Measurements from ENCODE around the gene PRDM1.

The PRDM1 gene

DNA sequence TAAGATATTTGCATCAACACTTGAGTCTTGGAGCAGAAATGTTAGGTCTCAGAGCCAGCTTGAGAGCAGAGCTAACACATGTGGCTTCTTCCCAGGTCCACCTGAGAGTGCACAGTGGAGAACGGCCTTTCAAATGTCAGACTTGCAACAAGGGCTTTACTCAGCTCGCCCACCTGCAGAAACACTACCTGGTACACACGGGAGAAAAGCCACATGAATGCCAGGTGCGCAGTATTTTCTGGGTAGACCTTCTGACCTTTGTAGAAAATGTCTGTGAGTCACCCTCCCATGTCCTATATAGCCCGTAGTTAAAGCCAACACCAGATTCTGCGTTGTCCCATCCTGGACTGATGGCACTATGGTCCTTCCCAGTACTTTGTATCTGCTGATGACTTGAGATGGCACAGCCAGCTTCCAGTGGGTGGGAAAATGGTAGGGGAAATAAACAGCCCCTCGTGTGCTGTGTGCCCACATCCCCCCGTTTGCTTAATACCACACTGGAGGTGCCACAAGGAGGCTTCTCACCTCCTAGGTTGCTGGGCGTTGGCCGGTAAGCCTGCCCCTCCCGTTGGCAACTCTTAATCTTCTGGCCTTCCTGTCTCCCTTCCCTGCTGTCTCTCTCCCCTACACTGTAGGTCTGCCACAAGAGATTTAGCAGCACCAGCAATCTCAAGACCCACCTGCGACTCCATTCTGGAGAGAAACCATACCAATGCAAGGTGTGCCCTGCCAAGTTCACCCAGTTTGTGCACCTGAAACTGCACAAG, 20.3 kb downstream of the PRDM1 start:
- TF ChIP-seq, protein P1, sequence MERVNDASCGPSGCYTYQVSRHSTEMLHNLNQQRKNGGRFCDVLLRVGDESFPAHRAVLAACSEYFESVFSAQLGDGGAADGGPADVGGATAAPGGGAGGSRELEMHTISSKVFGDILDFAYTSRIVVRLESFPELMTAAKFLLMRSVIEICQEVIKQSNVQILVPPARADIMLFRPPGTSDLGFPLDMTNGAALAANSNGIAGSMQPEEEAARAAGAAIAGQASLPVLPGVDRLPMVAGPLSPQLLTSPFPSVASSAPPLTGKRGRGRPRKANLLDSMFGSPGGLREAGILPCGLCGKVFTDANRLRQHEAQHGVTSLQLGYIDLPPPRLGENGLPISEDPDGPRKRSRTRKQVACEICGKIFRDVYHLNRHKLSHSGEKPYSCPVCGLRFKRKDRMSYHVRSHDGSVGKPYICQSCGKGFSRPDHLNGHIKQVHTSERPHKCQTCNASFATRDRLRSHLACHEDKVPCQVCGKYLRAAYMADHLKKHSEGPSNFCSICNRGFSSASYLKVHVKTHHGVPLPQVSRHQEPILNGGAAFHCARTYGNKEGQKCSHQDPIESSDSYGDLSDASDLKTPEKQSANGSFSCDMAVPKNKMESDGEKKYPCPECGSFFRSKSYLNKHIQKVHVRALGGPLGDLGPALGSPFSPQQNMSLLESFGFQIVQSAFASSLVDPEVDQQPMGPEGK (CRISPR knock-in tag; IDR thresholded peaks at IDR 0.05; ENCODE audit: borderline replicate concordance), result no peak
- no peak for ATAC-seq

DNA sequence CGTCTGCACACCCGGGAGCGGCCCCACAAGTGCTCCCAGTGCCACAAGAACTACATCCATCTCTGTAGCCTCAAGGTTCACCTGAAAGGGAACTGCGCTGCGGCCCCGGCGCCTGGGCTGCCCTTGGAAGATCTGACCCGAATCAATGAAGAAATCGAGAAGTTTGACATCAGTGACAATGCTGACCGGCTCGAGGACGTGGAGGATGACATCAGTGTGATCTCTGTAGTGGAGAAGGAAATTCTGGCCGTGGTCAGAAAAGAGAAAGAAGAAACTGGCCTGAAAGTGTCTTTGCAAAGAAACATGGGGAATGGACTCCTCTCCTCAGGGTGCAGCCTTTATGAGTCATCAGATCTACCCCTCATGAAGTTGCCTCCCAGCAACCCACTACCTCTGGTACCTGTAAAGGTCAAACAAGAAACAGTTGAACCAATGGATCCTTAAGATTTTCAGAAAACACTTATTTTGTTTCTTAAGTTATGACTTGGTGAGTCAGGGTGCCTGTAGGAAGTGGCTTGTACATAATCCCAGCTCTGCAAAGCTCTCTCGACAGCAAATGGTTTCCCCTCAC, 21.0 kb downstream of the PRDM1 start:
- ATAC-seq, result no peak
- no peak for TF ChIP-seq BACH2 (CRISPR knock-in tag; IDR thresholded peaks at IDR 0.05; ENCODE audit: borderline replicate concordance)
- no peak for TF ChIP-seq ESRRG (CRISPR knock-in tag; IDR thresholded peaks at IDR 0.05)
- TF ChIP-seq ZC3H10 (CRISPR knock-in tag; IDR thresholded peaks at IDR 0.05), result no peak
- TF ChIP-seq, protein P2, sequence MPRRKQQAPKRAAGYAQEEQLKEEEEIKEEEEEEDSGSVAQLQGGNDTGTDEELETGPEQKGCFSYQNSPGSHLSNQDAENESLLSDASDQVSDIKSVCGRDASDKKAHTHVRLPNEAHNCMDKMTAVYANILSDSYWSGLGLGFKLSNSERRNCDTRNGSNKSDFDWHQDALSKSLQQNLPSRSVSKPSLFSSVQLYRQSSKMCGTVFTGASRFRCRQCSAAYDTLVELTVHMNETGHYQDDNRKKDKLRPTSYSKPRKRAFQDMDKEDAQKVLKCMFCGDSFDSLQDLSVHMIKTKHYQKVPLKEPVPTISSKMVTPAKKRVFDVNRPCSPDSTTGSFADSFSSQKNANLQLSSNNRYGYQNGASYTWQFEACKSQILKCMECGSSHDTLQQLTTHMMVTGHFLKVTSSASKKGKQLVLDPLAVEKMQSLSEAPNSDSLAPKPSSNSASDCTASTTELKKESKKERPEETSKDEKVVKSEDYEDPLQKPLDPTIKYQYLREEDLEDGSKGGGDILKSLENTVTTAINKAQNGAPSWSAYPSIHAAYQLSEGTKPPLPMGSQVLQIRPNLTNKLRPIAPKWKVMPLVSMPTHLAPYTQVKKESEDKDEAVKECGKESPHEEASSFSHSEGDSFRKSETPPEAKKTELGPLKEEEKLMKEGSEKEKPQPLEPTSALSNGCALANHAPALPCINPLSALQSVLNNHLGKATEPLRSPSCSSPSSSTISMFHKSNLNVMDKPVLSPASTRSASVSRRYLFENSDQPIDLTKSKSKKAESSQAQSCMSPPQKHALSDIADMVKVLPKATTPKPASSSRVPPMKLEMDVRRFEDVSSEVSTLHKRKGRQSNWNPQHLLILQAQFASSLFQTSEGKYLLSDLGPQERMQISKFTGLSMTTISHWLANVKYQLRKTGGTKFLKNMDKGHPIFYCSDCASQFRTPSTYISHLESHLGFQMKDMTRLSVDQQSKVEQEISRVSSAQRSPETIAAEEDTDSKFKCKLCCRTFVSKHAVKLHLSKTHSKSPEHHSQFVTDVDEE (CRISPR knock-in tag; IDR thresholded peaks at IDR 0.05), result no peak
- TF ChIP-seq TOX (CRISPR knock-in tag; IDR thresholded peaks at IDR 0.05; ENCODE audit: borderline replicate concordance), result no peak
- TF ChIP-seq OSR1 (CRISPR knock-in tag; IDR thresholded peaks at IDR 0.05), result no peak
- TF ChIP-seq ZFP3 (CRISPR knock-in tag; IDR thresholded peaks at IDR 0.05), result no peak
- TF ChIP-seq, protein P3, sequence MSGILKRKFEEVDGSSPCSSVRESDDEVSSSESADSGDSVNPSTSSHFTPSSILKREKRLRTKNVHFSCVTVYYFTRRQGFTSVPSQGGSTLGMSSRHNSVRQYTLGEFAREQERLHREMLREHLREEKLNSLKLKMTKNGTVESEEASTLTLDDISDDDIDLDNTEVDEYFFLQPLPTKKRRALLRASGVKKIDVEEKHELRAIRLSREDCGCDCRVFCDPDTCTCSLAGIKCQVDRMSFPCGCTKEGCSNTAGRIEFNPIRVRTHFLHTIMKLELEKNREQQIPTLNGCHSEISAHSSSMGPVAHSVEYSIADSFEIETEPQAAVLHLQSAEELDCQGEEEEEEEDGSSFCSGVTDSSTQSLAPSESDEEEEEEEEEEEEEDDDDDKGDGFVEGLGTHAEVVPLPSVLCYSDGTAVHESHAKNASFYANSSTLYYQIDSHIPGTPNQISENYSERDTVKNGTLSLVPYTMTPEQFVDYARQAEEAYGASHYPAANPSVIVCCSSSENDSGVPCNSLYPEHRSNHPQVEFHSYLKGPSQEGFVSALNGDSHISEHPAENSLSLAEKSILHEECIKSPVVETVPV (CRISPR knock-in tag; IDR thresholded peaks at IDR 0.05), result no peak
- TF ChIP-seq GLIS3 (CRISPR knock-in tag; IDR thresholded peaks at IDR 0.05), result no peak
- TF ChIP-seq ZNF565 (CRISPR knock-in tag; conservative IDR thresholded peaks at IDR 0.05; ENCODE audit: low read depth), result no peak
- no peak for TF ChIP-seq ISL1 (CRISPR knock-in tag; IDR thresholded peaks at IDR 0.05)
- no peak for TF ChIP-seq ZNF70 (CRISPR knock-in tag; IDR thresholded peaks at IDR 0.05)
- no peak for TF ChIP-seq ZFP30 (CRISPR knock-in tag; IDR thresholded peaks at IDR 0.05)

DNA sequence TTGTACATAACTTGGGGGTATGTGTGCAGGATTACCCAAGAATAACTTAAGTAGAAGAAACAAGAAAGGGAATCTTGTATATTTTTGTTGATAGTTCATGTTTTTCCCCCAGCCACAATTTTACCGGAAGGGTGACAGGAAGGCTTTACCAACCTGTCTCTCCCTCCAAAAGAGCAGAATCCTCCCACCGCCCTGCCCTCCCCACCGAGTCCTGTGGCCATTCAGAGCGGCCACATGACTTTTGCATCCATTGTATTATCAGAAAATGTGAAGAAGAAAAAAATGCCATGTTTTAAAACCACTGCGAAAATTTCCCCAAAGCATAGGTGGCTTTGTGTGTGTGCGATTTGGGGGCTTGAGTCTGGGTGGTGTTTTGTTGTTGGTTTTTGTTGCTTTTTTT, 22.0 kb downstream of the PRDM1 start:
- ATAC-seq, result no peak
- TF ChIP-seq, protein P1 (CRISPR knock-in tag; IDR thresholded peaks at IDR 0.05; ENCODE audit: borderline replicate concordance), result no peak
- TF ChIP-seq TOX (CRISPR knock-in tag; IDR thresholded peaks at IDR 0.05; ENCODE audit: borderline replicate concordance) (no peak), PPARA (CRISPR knock-in tag; IDR thresholded peaks at IDR 0.05; ENCODE audit: borderline replicate concordance) (no peak), CSDC2 (CRISPR knock-in tag; IDR thresholded peaks at IDR 0.05) (no peak), ZFP30 (CRISPR knock-in tag; IDR thresholded peaks at IDR 0.05) (no peak), ZC3H10 (CRISPR knock-in tag; IDR thresholded peaks at IDR 0.05) (no peak), GLIS3 (CRISPR knock-in tag; IDR thresholded peaks at IDR 0.05) (no peak), ARNTL (CRISPR knock-in tag; IDR thresholded peaks at IDR 0.05; ENCODE audit: borderline replicate concordance, low read depth) (no peak), SNAI2 (CRISPR knock-in tag; IDR thresholded peaks at IDR 0.05) (no peak), ZNF70 (CRISPR knock-in tag; IDR thresholded peaks at IDR 0.05) (no peak), ZNF565 (CRISPR knock-in tag; conservative IDR thresholded peaks at IDR 0.05; ENCODE audit: low read depth) (no peak), RARB (CRISPR knock-in tag; IDR thresholded peaks at IDR 0.05) (no peak), ZNF8 (CRISPR knock-in tag; IDR thresholded peaks at IDR 0.05) (no peak)
- TF ChIP-seq, protein P2 (CRISPR knock-in tag; IDR thresholded peaks at IDR 0.05), result no peak
- TF ChIP-seq, protein P3 (CRISPR knock-in tag; IDR thresholded peaks at IDR 0.05), result no peak
- TF ChIP-seq, protein P4, sequence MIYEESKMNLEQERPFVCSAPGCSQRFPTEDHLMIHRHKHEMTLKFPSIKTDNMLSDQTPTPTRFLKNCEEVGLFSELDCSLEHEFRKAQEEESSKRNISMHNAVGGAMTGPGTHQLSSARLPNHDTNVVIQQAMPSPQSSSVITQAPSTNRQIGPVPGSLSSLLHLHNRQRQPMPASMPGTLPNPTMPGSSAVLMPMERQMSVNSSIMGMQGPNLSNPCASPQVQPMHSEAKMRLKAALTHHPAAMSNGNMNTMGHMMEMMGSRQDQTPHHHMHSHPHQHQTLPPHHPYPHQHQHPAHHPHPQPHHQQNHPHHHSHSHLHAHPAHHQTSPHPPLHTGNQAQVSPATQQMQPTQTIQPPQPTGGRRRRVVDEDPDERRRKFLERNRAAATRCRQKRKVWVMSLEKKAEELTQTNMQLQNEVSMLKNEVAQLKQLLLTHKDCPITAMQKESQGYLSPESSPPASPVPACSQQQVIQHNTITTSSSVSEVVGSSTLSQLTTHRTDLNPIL (CRISPR knock-in tag; IDR thresholded peaks at IDR 0.05; ENCODE audit: low read depth), result no peak
